Hepatocyte (in vitro differentiated cells): ENCODE data around the gene SUSD3. TPM values are rescaled to one million over a fixed set of nuclear protein-coding genes. Genes with fewer than 3 reads are reported as not detected.
A peak's percentile ranks its signal among the peaks of the same experiment; 100 is the strongest.

Experiments used
- DNase-seq: peaks from one replicate; pipeline ENCODE4 v3.0.0-alpha.2; 2016; ENCODE audit warnings: low spot score
- H2AFZ ChIP-seq: fragments of 200-600 bp; sonication (generic); 2 replicates; pipeline ENCODE4 v1.6.0; 2016; ENCODE audit warnings: antibody characterized with exemption, mild to moderate bottlenecking
- H3K27ac ChIP-seq: fragments of 200-600 bp; sonication (generic); 2 replicates; pipeline ENCODE4 v1.5.1; 2016; ENCODE audit warnings: mild to moderate bottlenecking
- H3K27me3 ChIP-seq: fragments of 200-600 bp; sonication (generic); 2 replicates; pipeline ENCODE4 v1.6.1; 2016
- H3K36me3 ChIP-seq: fragments of 200-600 bp; sonication (generic); replicated peaks from 2 replicates; pipeline ENCODE4 v1.5.1; 2016; ENCODE audit warnings: low read depth; ENCODE audit not compliant: insufficient read depth
- H3K4me1 ChIP-seq: fragments of 200-600 bp; sonication (generic); 2 replicates; pipeline ENCODE4 v1.5.1; 2016; ENCODE audit warnings: mild to moderate bottlenecking, moderate library complexity; ENCODE audit not compliant: insufficient read depth
- H3K4me2 ChIP-seq: fragments of 200-600 bp; sonication (generic); 2 replicates; pipeline ENCODE4 v1.6.0; 2016
- H3K4me3 ChIP-seq: fragments of 200-600 bp; sonication (generic); 2 replicates; pipeline ENCODE4 v1.5.1; 2016; ENCODE audit warnings: mild to moderate bottlenecking
- H3K79me2 ChIP-seq: fragments of 200-600 bp; sonication (generic); 2 replicates; pipeline ENCODE4 v1.6.0; 2017; ENCODE audit warnings: mild to moderate bottlenecking
- H3K9me2 ChIP-seq: fragments of 200-600 bp; sonication (generic); replicated peaks from 2 replicates; pipeline ENCODE4 v1.6.0; 2017; ENCODE audit warnings: mild to moderate bottlenecking; ENCODE audit not compliant: insufficient read depth
- H3K9me3 ChIP-seq: fragments of 200-600 bp; sonication (generic); 2 replicates; pipeline ENCODE4 v1.5.1; 2016; ENCODE audit warnings: low read depth, mild to moderate bottlenecking
- H4K20me1 ChIP-seq: fragments of 200-600 bp; sonication (generic); 2 replicates; pipeline ENCODE4 v1.6.0; 2016; ENCODE audit warnings: mild to moderate bottlenecking; ENCODE audit not compliant: insufficient read depth, poor library complexity, severe bottlenecking
- EZH2 ChIP-seq: fragments of 200-600 bp; sonication (generic); IDR thresholded peaks from 2 replicates; pipeline ENCODE4 v1.6.1; 2016; ENCODE audit warnings: antibody characterized with exemption, mild to moderate bottlenecking, borderline replicate concordance
- EZH2phosphoT487 ChIP-seq: fragments of 200-600 bp; sonication (generic); IDR thresholded peaks from one replicate; pipeline ENCODE4 v1.6.1; 2018; ENCODE audit warnings: antibody characterized with exemption, mild to moderate bottlenecking, low read depth, moderate library complexity; ENCODE audit not compliant: unreplicated experiment, severe bottlenecking
- WGBS: methylation state at CpG from one replicate; pipeline ENCODE4 v1.1.6; 2016; ENCODE audit warnings: low lambda C conversion rate; ENCODE audit errors: missing lambda C conversion rate; 5-methylcytosine and 5-hydroxymethylcytosine counted together
- polyA plus RNA-seq: library from polyadenylated mRNA; unstranded; fragments of >200 nt; fragmentation: Nextera tagmentation; extraction: Ambion mirVana; gene quantifications from 2 replicates; pipeline ENCODE4 v1.2.1, GENCODE V29; 2016
- total RNA-seq: library from RNA; depleted of rRNA; stranded (reverse); fragments of >200 nt; gene quantifications from 2 replicates; pipeline ENCODE4 v1.2.3, GENCODE V29; 2014
- TF ChIP-seq, protein P1 (sequence below): fragments of 200-600 bp; sonication (generic); IDR thresholded peaks from 2 replicates; pipeline ENCODE4 v1.5.1; 2016; ENCODE audit warnings: antibody characterized with exemption, mild to moderate bottlenecking; ENCODE audit not compliant: poor library complexity

Gene SUSD3
- total and polyA plus RNA-seq, 2 experiments from 2014 or later, result 11.4 to 17.3 TPM

DNA sequence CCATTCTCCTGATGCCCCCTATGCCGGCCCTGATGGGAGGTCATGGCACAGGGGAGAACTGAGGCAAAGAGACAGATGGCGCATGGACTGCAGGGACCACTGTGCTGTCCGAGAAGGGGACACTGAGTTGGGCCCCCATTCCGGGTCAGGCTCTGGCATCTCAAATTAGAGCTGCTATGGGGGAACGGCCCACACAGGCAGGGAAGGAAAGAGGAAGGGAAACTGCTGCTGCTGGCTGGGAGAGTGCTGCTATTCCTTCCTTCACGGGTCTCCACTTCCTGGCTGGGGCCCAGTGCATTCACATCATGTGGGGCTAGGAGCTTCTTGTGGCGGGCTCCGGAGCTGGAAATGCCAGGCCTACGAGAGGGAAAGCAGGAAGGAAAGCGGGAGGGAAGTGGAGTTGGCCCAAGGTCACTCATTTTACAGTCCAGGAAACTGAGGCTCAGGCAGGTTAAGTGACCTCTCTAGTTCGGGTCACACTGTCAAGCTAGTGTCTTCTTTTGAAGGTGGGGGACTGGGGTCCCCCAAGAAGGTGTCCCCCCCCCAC, 36.2 kb downstream of the SUSD3 start:
- Histone ChIP-seq H3K4me3 (no peak overlapping the region), H3K27me3 (no peaks in the 10 kb centered on the region), H3K4me2 (peak overlapping the region; percentile 64), H3K9me3 (no peaks in the 10 kb centered on the region), H3K27ac (peak overlapping the region; percentile 93), H3K4me1 (peaks cover 34% of the 10 kb centered on the region), H4K20me1 (no peaks in the 10 kb centered on the region), H2AFZ (no peak overlapping the region), H3K9me2 (no peaks in the 10 kb centered on the region), H3K79me2 (peaks cover 34% of the 10 kb centered on the region), H3K36me3 (no peaks in the 10 kb centered on the region)
- DNase-seq, result no peak
- TF ChIP-seq EZH2 (no peak), EZH2phosphoT487 (no peak)
- TF ChIP-seq, protein P1, sequence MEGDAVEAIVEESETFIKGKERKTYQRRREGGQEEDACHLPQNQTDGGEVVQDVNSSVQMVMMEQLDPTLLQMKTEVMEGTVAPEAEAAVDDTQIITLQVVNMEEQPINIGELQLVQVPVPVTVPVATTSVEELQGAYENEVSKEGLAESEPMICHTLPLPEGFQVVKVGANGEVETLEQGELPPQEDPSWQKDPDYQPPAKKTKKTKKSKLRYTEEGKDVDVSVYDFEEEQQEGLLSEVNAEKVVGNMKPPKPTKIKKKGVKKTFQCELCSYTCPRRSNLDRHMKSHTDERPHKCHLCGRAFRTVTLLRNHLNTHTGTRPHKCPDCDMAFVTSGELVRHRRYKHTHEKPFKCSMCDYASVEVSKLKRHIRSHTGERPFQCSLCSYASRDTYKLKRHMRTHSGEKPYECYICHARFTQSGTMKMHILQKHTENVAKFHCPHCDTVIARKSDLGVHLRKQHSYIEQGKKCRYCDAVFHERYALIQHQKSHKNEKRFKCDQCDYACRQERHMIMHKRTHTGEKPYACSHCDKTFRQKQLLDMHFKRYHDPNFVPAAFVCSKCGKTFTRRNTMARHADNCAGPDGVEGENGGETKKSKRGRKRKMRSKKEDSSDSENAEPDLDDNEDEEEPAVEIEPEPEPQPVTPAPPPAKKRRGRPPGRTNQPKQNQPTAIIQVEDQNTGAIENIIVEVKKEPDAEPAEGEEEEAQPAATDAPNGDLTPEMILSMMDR, result no peak
- 81% methylated on average over 11 of the region's 11 CpGs for WGBS

DNA sequence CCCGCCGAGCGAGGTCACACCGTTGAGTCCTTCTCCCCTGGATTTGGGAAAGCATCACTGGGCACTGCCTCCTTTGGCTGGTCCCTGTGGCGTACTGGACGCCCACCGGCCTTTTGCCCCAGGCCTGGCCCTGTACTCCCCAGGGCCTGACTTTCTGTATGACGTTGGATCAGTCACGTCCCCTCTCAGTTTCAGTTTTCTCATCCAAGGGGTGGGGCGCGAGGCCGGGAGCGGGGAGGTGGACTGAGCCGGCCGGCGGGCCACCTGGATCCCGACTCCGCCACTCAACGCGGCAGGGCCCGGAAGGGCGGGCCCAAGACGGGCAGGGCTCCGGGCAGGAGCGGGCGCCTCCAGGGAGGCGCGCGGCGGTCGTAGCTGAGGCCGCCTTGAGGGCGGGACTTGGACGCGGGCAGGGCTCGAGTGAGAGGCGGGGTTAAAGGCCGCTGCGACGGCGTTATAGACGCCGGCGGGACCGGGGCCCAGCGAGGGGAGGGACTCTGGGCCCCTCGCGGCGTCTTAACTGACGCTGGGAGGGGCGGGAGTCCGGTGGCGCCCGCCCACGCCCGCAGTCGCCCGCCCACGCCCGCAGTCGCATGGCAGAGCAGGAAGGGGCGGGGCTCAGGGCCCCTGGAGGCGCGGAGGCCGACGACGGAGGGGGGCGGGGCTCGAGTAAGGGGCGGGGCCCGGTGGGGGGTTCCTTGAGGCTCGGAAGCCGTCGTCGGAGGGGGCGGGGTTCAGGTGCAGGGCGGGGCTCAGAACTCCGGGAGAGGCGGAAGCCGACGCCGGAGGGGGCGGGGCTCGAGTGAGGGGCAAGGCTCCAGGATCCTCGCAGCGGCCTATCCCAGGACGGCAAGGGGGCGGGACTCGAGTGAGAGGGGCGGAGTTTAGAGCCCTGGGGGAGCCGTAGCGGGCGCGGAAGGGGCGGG, 37.0 kb downstream of the SUSD3 start:
- no peaks in the 10 kb centered on the region for H3K9me3 ChIP-seq
- peak overlapping the region; percentile 64 for H3K4me2 ChIP-seq
- no peaks in the 10 kb centered on the region for H3K9me2 ChIP-seq
- no peaks in the 10 kb centered on the region for H4K20me1 ChIP-seq
- TF ChIP-seq EZH2, result no peak
- no peak for TF ChIP-seq EZH2phosphoT487
- TF ChIP-seq, protein P1, result no peak
- no peak overlapping the region for H2AFZ ChIP-seq
- H3K79me2 ChIP-seq, result peaks cover 41% of the 10 kb centered on the region
- H3K27ac ChIP-seq, result peak overlapping the region; percentile 93
- no peaks in the 10 kb centered on the region for H3K27me3 ChIP-seq
- WGBS, result 9% methylated on average over 48 of the region's 95 CpGs
- no peak overlapping the region for H3K4me3 ChIP-seq
- DNase-seq, result peak; percentile 100
- H3K36me3 ChIP-seq, result no peaks in the 10 kb centered on the region
- peaks cover 34% of the 10 kb centered on the region for H3K4me1 ChIP-seq

DNA sequence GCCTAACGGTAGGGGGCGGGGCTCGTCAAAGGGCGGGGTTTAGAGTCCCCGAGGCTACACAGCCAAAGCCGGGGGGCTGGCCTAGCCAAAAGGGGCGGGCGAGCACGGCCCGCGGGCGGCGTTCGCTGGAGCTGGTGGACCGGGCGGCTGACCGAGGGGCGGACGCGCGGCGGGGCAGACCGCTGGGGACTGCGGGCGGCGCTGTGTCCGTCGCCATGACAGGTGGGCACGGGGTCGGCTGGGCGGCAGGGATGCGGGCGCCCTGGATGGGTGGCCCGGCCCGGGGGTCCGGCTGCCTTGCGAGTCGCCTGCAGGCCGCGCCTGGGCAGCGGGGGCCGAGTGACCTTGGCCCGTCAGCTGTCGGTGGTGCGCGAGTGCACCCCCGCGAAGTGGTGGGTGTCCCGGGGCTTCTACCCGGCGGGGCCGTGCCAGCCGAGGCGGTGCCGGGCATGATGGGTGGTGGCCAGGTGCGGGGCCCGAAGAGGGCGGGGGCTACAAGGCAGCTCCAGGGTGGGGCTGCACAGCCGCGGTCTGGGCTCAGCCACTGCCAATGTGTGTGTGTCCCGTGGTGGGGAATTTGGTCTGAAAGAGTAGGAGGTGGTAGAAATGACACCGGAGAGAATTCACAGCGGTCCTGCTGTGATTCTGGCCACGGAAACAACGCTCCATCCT, 37.8 kb downstream of the SUSD3 start, which contains the start of gene CARD19:
CARD19 (plus strand) TSS at position 87 of the 672 bp plus-strand sequence; CDS start at position 216, 129 bp downstream.
- Histone ChIP-seq H3K4me2 (peak within 1 kb of the TSS; percentile 99), H3K4me1 (peaks cover 34% of the 10 kb centered on the region), H3K4me3 (peak within 1 kb of the TSS; percentile 81), H4K20me1 (no peaks in the 10 kb centered on the region), H3K9me3 (no peaks in the 10 kb centered on the region), H3K27ac (peak within 1 kb of the TSS; percentile 93), H3K9me2 (no peaks in the 10 kb centered on the region), H3K27me3 (no peaks in the 10 kb centered on the region), H3K79me2 (peaks cover 49% of the 10 kb centered on the region), H2AFZ (peak within 1 kb of the TSS; percentile 66), H3K36me3 (no peaks in the 10 kb centered on the region)
- under 1% methylated on average over 16 of the region's 65 CpGs for WGBS
- TF ChIP-seq EZH2 (no peak), EZH2phosphoT487 (no peak)
- DNase-seq, result peak; percentile 73
